GM18508 (cell line): ENCODE data around the gene GLRX3.

Experiments used
- ATAC-seq: cut with Tn5 transposase; IDR thresholded peaks from one replicate; pipeline ENCODE4 v1.9.1; 2021; ENCODE audit warnings: moderate number of reproducible peaks; ENCODE audit not compliant: insufficient read depth, unreplicated experiment

The GLRX3 gene

GRCh38 chr10:130137090-130137448 is 878 bp downstream of the GLRX3 start:
- no peak for ATAC-seq

GRCh38 chr10:130137659-130138478 is 1.7 kb downstream of the GLRX3 start:
- ATAC-seq: no peak

- ATAC-seq: no peak
Observed at GRCh38 chr10:130138479-130138866, 2.3 kb downstream of the GLRX3 start.

- peak; percentile 34 for ATAC-seq
Observed at GRCh38 chr10:130140425-130140824, 4.2 kb downstream of the GLRX3 start.

- no peak for ATAC-seq
Observed at GRCh38 chr10:130141038-130141437, 4.8 kb downstream of the GLRX3 start.

GRCh38 chr10:130141460-130141859 is 5.3 kb downstream of the GLRX3 start:
- no peak for ATAC-seq

- peak; percentile 67 for ATAC-seq
Observed at GRCh38 chr10:130141878-130142277, 5.7 kb downstream of the GLRX3 start.

- no peak for ATAC-seq
Observed at GRCh38 chr10:130146042-130146441, 9.9 kb downstream of the GLRX3 start.

GRCh38 chr10:130159192-130159794 is 23.1 kb downstream of the GLRX3 start:
- no peak for ATAC-seq

GRCh38 chr10:130160775-130161174 is 24.6 kb downstream of the GLRX3 start:
- no peak for ATAC-seq

GRCh38 chr10:130161331-130161730 is 25.1 kb downstream of the GLRX3 start:
- ATAC-seq: no peak

GRCh38 chr10:130167193-130167592 is 31.0 kb downstream of the GLRX3 start:
- ATAC-seq: no peak

- no peak for ATAC-seq
Observed at GRCh38 chr10:130167707-130168106, 31.5 kb downstream of the GLRX3 start.

- no peak for ATAC-seq
Observed at GRCh38 chr10:130169136-130169859, 33.1 kb downstream of the GLRX3 start.

GRCh38 chr10:130171196-130171595 is 35.0 kb downstream of the GLRX3 start:
- ATAC-seq: no peak

GRCh38 chr10:130174328-130174727 is 38.1 kb downstream of the GLRX3 start:
- no peak for ATAC-seq

- ATAC-seq: no peak
Observed at GRCh38 chr10:130175074-130175473, 38.9 kb downstream of the GLRX3 start.

- no peak for ATAC-seq
Observed at GRCh38 chr10:130177250-130177649, 41.1 kb downstream of the GLRX3 start.

GRCh38 chr10:130179640-130180039 is 43.4 kb downstream of the GLRX3 start:
- ATAC-seq: peak; percentile 52

- ATAC-seq: no peak
Observed at GRCh38 chr10:130180416-130180815, 44.2 kb downstream of the GLRX3 start.

- ATAC-seq: no peak
Observed at GRCh38 chr10:130181858-130182257, 45.7 kb downstream of the GLRX3 start.
